Bronchial epithelial cell (primary cell): ENCODE measurements around the gene SOX5. TPM values are rescaled to one million over a fixed set of nuclear protein-coding genes. Genes with fewer than 3 reads are reported as not detected.
"Not testable (repeated sequence)": the region's sequence is repeated elsewhere in the genome, so short reads cannot be mapped to it uniquely, and the experiment has no call there.

Experiments
- DNase-seq: peaks from one replicate; pipeline ENCODE4 v3.0.0-alpha.2; 2010; ENCODE audit warnings: low read depth
- FAIRE-seq: peaks from 2 replicates; lab custom pipeline; 2011; peaks lifted over from hg19 to GRCh38; lab: Jason Lieb, UNC
- H3K27me3 ChIP-seq: 2 replicates; pipeline ENCODE4 v1.5.1; 2011; ENCODE audit warnings: low read length; ENCODE audit not compliant: control insufficient read depth, insufficient read depth
- H3K36me3 ChIP-seq: 2 replicates; pipeline ENCODE4 v1.5.1; 2011; ENCODE audit warnings: low read length; ENCODE audit not compliant: control insufficient read depth, insufficient read depth
- H3K4me3 ChIP-seq: 2 replicates; pipeline ENCODE4 v1.5.1; 2011; ENCODE audit warnings: mild to moderate bottlenecking, low read depth, low read length, control low read depth
- total RNA-seq: library from RNA; depleted of rRNA; stranded (reverse); fragments of >200 nt; gene quantifications from 2 replicates; pipeline ENCODE4 v1.2.1, GENCODE V29; 2014
- TF ChIP-seq, protein P1 (sequence below): IDR thresholded peaks from 2 replicates; pipeline ENCODE4 v1.5.1; 2011; ENCODE audit warnings: mild to moderate bottlenecking, moderate library complexity, low read length, control low read depth, inconsistent platforms; ENCODE audit not compliant: insufficient read depth, severe bottlenecking

SOX5 gene
- total RNA-seq, 1 donor from 2014 or later: under 0.01 TPM

DNA sequence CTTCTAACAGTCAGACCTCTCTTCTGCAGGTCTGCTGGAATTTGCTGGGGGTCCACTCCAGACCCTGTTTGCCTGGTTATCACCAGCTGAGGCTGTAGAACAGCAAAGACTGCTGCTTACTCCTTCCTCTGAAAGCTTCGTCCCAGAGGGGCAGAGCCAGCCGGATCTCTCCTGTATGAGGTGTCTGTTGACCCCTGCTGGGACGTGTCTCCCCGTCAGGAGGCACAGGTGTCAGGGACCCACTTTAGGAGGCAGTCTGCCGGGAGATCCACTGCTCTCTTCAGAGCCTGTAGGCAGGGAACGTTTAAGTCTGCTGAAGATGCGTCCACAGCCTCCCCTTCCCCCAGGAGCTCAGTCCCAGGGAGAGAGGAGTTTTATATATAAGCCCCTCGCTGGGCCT is 125.1 kb downstream of the SOX5 start:
- TF ChIP-seq, protein P1, sequence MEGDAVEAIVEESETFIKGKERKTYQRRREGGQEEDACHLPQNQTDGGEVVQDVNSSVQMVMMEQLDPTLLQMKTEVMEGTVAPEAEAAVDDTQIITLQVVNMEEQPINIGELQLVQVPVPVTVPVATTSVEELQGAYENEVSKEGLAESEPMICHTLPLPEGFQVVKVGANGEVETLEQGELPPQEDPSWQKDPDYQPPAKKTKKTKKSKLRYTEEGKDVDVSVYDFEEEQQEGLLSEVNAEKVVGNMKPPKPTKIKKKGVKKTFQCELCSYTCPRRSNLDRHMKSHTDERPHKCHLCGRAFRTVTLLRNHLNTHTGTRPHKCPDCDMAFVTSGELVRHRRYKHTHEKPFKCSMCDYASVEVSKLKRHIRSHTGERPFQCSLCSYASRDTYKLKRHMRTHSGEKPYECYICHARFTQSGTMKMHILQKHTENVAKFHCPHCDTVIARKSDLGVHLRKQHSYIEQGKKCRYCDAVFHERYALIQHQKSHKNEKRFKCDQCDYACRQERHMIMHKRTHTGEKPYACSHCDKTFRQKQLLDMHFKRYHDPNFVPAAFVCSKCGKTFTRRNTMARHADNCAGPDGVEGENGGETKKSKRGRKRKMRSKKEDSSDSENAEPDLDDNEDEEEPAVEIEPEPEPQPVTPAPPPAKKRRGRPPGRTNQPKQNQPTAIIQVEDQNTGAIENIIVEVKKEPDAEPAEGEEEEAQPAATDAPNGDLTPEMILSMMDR: no peak
- DNase-seq (no peak), FAIRE-seq (peak; percentile 72)
- no peaks in the 10 kb centered on the region for H3K27me3 ChIP-seq
- H3K4me3 ChIP-seq: no peak overlapping the region
- H3K36me3 ChIP-seq: no peaks in the 10 kb centered on the region

DNA sequence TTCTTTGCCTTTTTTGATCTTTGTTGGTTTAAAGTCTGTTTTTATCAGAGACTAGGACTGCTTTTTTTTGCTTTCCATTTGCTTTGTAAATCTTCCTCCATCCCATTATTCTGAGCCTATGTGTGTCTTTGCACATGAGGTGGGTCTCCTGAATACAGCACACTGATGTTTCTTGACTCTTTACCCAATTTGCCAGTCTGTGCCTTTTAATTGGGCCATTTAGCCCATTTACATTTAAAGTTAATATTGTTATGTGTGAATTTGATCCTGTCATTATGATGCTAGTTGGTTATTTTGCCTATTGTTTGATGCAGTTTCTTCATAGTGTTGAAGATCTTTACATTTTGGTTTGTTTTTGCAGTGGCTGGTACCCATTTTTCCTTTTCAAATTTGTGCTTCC is 126.6 kb downstream of the SOX5 start:
- H3K4me3 ChIP-seq, DNase-seq, H3K27me3 ChIP-seq, FAIRE-seq, H3K36me3 ChIP-seq: not testable (repeated sequence)

DNA sequence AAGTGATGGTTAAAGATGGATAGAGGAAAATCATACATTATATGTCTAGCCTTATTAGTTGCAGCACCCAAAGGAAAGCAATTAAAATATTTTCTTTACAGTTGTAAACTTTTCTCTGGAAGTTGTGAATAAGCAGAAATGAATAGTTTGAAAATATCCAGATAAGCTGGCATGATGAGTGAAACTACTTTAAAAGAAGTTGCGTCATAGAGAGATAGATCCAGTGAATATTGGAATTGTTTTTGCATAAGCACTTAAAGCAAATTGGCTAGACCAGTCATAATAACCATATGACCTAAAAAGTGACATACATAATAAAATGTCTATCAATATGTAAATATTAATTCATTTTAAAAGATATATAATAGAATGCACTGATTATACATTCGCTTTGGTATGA is 132.1 kb downstream of the SOX5 start:
- FAIRE-seq (no peak), DNase-seq (no peak)
- Histone ChIP-seq H3K36me3 (no peaks in the 10 kb centered on the region), H3K27me3 (no peaks in the 10 kb centered on the region), H3K4me3 (no peak overlapping the region)
- TF ChIP-seq, protein P1: no peak

DNA sequence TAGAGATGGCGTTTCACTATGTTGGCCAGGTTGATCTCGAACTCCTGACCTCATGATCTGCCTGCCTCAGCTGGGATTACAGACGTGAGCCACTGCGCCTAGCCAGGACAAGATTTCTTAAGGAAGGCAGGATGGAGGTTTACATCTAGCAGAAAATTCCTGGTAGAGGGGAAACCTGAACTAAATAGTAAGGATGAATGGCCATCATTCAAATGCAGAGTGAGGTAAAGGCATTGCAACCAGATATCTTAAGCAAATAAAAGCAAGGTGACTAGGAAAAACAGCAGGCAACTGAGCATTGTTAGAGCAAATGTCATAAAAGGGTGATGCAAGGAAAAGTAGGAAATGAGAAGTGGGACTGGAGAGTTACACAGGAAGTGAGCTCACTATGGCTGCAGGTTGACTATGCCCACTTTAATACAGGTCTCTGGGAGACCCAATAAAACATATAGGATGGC is 133.0 kb downstream of the SOX5 start:
- FAIRE-seq (no peak), DNase-seq (no peak)
- Histone ChIP-seq H3K27me3 (no peaks in the 10 kb centered on the region), H3K36me3 (no peaks in the 10 kb centered on the region), H3K4me3 (no peak overlapping the region)
- TF ChIP-seq, protein P1: no peak

DNA sequence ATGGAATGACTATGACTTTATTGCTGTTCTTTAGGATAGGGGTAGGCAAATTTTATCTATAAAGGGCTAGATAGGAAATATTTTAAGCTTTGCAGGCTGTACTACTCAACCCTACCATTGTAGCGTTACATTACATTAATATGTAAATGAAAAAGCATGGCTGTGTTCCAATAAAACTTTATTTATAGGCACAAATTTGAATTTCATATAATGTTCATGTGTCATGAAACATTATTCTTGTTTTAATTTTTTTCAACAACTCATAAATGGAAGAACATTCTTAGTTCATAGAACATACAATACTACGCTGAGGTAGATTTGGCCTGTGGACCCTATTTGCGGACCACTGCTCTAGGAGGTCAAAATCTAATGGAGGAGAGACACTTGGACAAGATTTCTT is 133.7 kb downstream of the SOX5 start:
- TF ChIP-seq, protein P1: no peak
- Histone ChIP-seq H3K27me3 (no peaks in the 10 kb centered on the region), H3K36me3 (no peaks in the 10 kb centered on the region), H3K4me3 (no peak overlapping the region)
- FAIRE-seq (no peak), DNase-seq (no peak)

DNA sequence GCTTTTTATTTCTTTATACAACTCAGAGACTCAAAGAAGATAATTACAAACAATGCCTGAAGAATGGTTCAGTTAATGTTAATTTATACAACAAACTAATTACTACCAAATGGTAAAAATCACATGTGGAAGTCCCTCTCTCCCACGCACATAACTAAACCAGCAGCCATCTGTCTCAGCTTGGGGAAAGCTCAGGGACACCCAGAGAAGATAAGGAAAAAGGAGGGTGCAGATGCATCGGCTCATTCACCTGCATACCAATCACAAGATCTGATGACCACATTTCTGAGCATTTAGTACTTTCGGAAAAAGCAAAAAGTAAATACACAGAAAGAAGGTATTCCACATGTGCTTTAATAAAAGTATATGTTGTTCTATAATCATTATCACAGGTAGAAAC is 136.3 kb downstream of the SOX5 start:
- no peaks in the 10 kb centered on the region for H3K36me3 ChIP-seq
- DNase-seq (no peak), FAIRE-seq (no peak)
- TF ChIP-seq, protein P1: no peak
- no peak overlapping the region for H3K4me3 ChIP-seq
- no peaks in the 10 kb centered on the region for H3K27me3 ChIP-seq
